Adrenal gland (tissue), 12 donors: ENCODE data around the gene FOXJ1. TPM values are rescaled to one million over a fixed set of nuclear protein-coding genes. Genes with fewer than 3 reads are reported as not detected.

Experiments
- DNase-seq, 7 donors: peaks; one replicate each; pipeline ENCODE4 v3.0.0-alpha.2; 2019 to 2020
- H3K27ac ChIP-seq, 5 donors: fragments of 200-600 bp; sonication (generic) in 4 of 5; 1 replicate in 3 of 5; 2 replicates in 2 of 5; pipeline versions ENCODE4 v1.5.1 to v1.8.0; 2016 to 2020; ENCODE audit warnings: mild to moderate bottlenecking in 1 of 5
- H3K27me3 ChIP-seq: fragments of 200-600 bp; 2 replicates; pipeline ENCODE4 v1.8.0; 2021
- H3K36me3 ChIP-seq, 2 donors: fragments of 200-600 bp; replicated peaks in 1 of 2; 1 replicate in 1 of 2; 2 replicates in 1 of 2; pipeline versions ENCODE4 v1.5.1 to v1.8.0; 2018 to 2022
- H3K4me1 ChIP-seq, 2 donors: fragments of 200-600 bp; replicated peaks in 1 of 2; 1 replicate in 1 of 2; 2 replicates in 1 of 2; pipeline versions ENCODE4 v1.5.1 to v1.8.0; 2018 to 2021
- H3K4me3 ChIP-seq, 4 donors: fragments of 200-600 bp; sonication (generic) in 3 of 4; one replicate each; pipeline ENCODE4 v1.5.1; 2016 to 2018
- H3K9me3 ChIP-seq, 3 donors: fragments of 200-600 bp; sonication (generic) in 1 of 3; replicated peaks in 1 of 3; 1 replicate in 2 of 3; 2 replicates in 1 of 3; pipeline versions ENCODE4 v1.5.1 to v1.8.0; 2016 to 2021
- POLR2A ChIP-seq, 2 donors: fragments of 450-650 bp; IDR thresholded peaks; one replicate each; pipeline ENCODE4 v1.6.1; 2017; ENCODE audit warnings: antibody characterized with exemption in 2 of 2, mild to moderate bottlenecking in 2 of 2, moderate library complexity in 1 of 2
- WGBS, 4 donors: extraction: QIAGEN DNeasy Blood & Tissue Kit in 2 of 4; methylation state at CpG; one replicate each; pipeline versions ENCODE4 v1.1.5 to v1.1.7; 2013 to 2017; 5-methylcytosine and 5-hydroxymethylcytosine counted together
- intact Hi-C, 2 donors: fragments of 100-400 bp; cut with DNase I; formaldehyde crosslinking; loops; one replicate each; pipeline versions ENCODE4 v1.14.1 to v1.15.0; 2022 to 2023
- polyA plus RNA-seq, 3 donors: library from polyadenylated mRNA; stranded (reverse); fragments of 200-250 nt in 2 of 3; fragments of 350-450 nt in 1 of 3; fragmentation: Illumina TruSeq in 1 of 3; extraction: RNeasy Lipid Tissue Mini Kit (QIAGEN cat#74804) in 1 of 3; gene quantifications; one replicate each; pipeline ENCODE4 v1.2.3, GENCODE V29; 2013 to 2014
- total RNA-seq, 9 donors: library from RNA; depleted of rRNA in 4 of 9; stranded (reverse); fragments of >200 nt in 4 of 9; fragments of 120-200 nt in 1 of 9; fragmentation: NEBNext Ultra II Directional in 1 of 9; extraction: Animal tissue kit (Norgen Biotek cat#: 25700) in 1 of 9; gene quantifications; one replicate each; pipeline versions ENCODE4 v1.1.0 to v1.2.4, GENCODE V29; 2013 to 2023
- TF ChIP-seq, protein P1 (sequence below), 6 experiments: fragments of 450-650 bp in 4 of 6; fragments of 200-600 bp in 2 of 6; sonication (generic) in 1 of 6; IDR thresholded peaks; 1 replicate in 5 of 6; 2 replicates in 1 of 6; pipeline versions ENCODE4 v1.5.1 to v1.8.0; 2016 to 2021; ENCODE audit warnings: antibody characterized with exemption in 6 of 6, mild to moderate bottlenecking in 2 of 6, moderate library complexity in 1 of 6
- donor health status: healthy with polysubstance abuse.
- donor health status: Bipolar disorder and iron deficiency.
- donor health status: DM: yes; HTN: yes; CAD: no.
- donor health status: DM: no; HTN: no; CAD: no.
- donor health status: DM: no; HTN: no; CAD: no.
- donor health status: DM: yes; HTN: yes; CAD: no.

The FOXJ1 gene
- total and polyA plus RNA-seq, 12 donors = 0.06 to 0.18 (median 0.07) TPM; not detected in 9

DNA sequence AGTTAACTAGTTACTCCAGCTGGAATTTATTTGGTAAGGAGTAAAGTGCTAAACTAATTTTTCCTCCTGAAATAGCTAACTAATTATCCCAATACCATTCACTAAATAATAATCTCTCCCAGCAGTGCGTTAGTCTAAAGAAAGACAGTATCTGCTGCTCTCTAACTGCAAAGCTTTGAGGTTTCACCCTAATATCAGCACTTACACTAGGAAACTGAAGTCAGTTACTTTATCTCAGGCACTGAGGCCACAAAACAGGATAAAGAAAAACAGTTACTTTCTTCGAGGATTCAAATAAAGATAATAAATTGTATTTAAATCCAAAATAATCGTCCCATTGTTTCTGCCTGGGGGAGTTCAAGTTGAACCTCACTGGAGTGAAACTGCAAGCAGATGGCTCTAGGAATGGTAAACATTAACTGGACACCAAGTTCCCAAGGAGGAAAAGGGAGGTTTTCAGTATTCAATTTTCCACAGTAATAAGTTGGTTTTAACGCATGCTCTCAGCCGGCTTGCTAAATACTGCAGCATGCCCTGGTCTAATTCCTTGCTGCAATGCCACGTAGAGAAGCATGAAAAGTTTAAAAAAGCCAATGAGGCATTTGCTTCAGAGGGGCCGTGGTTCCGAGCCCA lies 20.0 kb upstream of the FOXJ1 start:
- WGBS, 4 donors = 76 to 88% (median 80%) methylated on average over 8 of the region's 8 CpGs
- DNase-seq = no peak
- Histone ChIP-seq H3K4me3 (no peak overlapping the region), H3K27ac (no peak overlapping the region), H3K4me1 (no peaks in the 10 kb centered on the region), H3K9me3 (no peaks in the 10 kb centered on the region), H3K36me3 (no peaks in the 10 kb centered on the region), H3K27me3 (no peaks in the 10 kb centered on the region)
- intact Hi-C loops = no loop called here
- TF ChIP-seq POLR2A (IDR thresholded peaks at IDR 0.05) = no peak
- TF ChIP-seq, protein P1, sequence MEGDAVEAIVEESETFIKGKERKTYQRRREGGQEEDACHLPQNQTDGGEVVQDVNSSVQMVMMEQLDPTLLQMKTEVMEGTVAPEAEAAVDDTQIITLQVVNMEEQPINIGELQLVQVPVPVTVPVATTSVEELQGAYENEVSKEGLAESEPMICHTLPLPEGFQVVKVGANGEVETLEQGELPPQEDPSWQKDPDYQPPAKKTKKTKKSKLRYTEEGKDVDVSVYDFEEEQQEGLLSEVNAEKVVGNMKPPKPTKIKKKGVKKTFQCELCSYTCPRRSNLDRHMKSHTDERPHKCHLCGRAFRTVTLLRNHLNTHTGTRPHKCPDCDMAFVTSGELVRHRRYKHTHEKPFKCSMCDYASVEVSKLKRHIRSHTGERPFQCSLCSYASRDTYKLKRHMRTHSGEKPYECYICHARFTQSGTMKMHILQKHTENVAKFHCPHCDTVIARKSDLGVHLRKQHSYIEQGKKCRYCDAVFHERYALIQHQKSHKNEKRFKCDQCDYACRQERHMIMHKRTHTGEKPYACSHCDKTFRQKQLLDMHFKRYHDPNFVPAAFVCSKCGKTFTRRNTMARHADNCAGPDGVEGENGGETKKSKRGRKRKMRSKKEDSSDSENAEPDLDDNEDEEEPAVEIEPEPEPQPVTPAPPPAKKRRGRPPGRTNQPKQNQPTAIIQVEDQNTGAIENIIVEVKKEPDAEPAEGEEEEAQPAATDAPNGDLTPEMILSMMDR (IDR thresholded peaks at IDR 0.05) = no peak

DNA sequence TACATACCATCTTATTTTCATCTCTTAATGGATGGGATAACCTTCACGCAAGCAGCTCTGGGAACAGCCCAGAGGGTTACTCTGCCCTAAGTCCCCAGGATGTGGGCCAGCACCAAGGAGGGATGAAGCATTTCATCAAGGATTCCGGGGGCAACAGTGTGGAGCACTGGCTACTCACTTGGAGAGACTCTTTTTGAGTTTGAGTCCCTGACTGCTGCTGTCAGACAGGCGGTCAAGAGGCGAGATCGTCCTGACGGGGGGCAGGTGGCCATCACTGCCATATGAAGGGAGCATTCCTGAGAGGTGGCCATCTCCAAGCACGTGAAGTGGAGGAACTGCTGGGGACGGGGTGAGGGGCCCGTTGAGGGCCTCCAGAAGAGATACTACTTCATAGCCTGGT lies 18.1 kb upstream of the FOXJ1 start:
- no peaks in the 10 kb centered on the region for H3K9me3 ChIP-seq
- intact Hi-C loops = no loop called here
- DNase-seq = no peak

DNA sequence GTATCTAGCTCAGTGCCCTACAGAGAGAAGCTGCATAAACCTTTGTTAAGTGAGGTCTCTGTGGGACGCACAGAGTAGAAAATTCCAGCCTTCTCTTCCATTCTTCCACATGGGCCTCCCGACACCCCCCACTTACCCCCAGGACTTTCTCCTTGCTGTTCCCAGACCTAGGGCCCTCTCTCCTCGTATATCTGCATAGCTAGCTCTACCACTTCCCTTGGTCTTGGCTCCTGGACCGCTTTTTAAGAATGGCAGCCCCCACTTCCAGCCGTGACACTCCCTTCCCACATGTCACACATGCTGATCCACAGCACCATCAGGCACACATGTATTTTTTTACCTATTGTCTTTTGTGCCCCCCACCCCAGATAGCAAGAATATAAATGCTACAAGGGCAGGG lies 16.7 kb upstream of the FOXJ1 start:
- intact Hi-C loops = no loop called here
- TF ChIP-seq POLR2A (IDR thresholded peaks at IDR 0.05) = no peak
- TF ChIP-seq, protein P1 (IDR thresholded peaks at IDR 0.05) = no peak
- no peak overlapping the region for H3K27ac ChIP-seq
- no peak for DNase-seq
- H3K4me1 ChIP-seq = no peaks in the 10 kb centered on the region
- H3K4me3 ChIP-seq = no peak overlapping the region
- no peaks in the 10 kb centered on the region for H3K9me3 ChIP-seq
- no peaks in the 10 kb centered on the region for H3K27me3 ChIP-seq
- H3K36me3 ChIP-seq = no peaks in the 10 kb centered on the region
- 83 to 94% (median 92%) methylated on average over 5 of the region's 5 CpGs for WGBS, 4 donors

More for the DNA sequence above, 18.1 kb upstream of the FOXJ1 start:
- H3K27ac ChIP-seq = no peak overlapping the region
- H3K27me3 ChIP-seq = no peaks in the 10 kb centered on the region
- H3K4me3 ChIP-seq = no peak overlapping the region
- H3K36me3 ChIP-seq = no peaks in the 10 kb centered on the region
- 80 to 92% (median 91%) methylated on average over 9 of the region's 9 CpGs for WGBS, 4 donors
- no peaks in the 10 kb centered on the region for H3K4me1 ChIP-seq
- TF ChIP-seq, protein P1 (IDR thresholded peaks at IDR 0.05) = no peak
- TF ChIP-seq POLR2A (IDR thresholded peaks at IDR 0.05) = no peak

DNA sequence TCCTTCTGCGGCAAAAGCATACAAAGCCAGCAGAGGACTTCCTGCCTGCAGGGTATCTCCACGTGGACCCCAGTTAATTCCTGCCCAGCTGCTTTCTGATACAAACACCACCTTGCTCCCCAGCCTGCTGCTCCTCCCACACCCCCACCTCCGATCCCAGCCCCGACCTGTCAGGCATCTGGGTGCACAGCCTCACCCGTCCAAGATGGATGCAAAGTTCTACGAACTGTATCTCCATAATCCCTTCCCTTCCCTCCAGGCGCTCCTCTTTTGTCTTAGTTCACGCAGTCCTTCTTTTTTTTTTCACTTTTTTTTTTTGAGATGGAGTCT lies 15.6 kb upstream of the FOXJ1 start:
- intact Hi-C loops = no loop called here
- no peak for DNase-seq
- Histone ChIP-seq H3K27ac (no peak overlapping the region), H3K9me3 (no peaks in the 10 kb centered on the region), H3K4me3 (no peak overlapping the region), H3K27me3 (no peaks in the 10 kb centered on the region), H3K4me1 (no peaks in the 10 kb centered on the region), H3K36me3 (no peaks in the 10 kb centered on the region)
- TF ChIP-seq, protein P1 (IDR thresholded peaks at IDR 0.05) = no peak
- TF ChIP-seq POLR2A (IDR thresholded peaks at IDR 0.05) = no peak
- WGBS, 4 donors = 84 to 87% (median 85%) methylated on average over 8 of the region's 8 CpGs
